PC-9 (cell line): Measurements from ENCODE around the gene MCMBP.

ENCODE experiments used
- EZH2 ChIP-seq: fragments of 200-600 bp; sonication (generic); IDR thresholded peaks from 2 replicates; pipeline ENCODE4 v1.8.0; 2017; ENCODE audit warnings: antibody characterized with exemption, low read depth
- TF ChIP-seq, protein P1 (sequence below): fragments of 200-600 bp; sonication (generic); conservative IDR thresholded peaks from 2 replicates; pipeline ENCODE4 v1.6.1; 2017; ENCODE audit warnings: mixed run types, antibody characterized with exemption, mild to moderate bottlenecking, moderate library complexity

DNA sequence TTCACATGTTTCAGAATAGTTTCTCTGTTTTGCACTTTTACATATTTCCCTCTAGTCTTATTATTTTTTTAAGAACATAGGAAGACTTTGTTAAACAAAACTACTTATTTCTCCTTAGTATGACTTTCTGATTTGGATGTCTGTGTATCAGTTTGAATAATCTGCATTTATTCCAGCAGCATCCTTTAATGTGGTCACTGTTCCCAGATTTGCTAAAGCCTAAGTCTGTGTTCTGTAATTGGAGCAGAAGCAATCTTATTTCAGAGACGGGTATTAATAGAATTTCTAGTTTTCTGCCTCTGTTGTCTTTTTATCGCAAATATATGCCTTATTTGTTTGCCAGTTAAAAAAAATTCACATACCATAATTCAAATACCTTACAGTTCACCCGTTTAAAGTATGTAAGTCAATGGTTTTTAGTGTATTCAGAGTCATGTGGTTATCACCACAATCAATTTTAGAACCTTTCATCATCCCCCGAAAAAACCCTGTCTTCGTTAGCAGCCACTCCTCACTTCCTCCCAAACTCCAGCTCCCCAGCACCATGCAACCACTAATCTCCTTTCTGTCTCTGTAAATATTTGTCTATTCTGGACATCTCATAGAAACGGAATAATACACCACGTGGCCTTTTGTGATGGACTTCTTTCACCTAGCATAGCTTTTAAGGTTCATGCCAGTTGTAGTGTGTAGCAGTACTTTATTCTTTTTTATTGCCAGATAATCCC is 88.1 kb downstream of the MCMBP start:
- TF ChIP-seq, protein P1, sequence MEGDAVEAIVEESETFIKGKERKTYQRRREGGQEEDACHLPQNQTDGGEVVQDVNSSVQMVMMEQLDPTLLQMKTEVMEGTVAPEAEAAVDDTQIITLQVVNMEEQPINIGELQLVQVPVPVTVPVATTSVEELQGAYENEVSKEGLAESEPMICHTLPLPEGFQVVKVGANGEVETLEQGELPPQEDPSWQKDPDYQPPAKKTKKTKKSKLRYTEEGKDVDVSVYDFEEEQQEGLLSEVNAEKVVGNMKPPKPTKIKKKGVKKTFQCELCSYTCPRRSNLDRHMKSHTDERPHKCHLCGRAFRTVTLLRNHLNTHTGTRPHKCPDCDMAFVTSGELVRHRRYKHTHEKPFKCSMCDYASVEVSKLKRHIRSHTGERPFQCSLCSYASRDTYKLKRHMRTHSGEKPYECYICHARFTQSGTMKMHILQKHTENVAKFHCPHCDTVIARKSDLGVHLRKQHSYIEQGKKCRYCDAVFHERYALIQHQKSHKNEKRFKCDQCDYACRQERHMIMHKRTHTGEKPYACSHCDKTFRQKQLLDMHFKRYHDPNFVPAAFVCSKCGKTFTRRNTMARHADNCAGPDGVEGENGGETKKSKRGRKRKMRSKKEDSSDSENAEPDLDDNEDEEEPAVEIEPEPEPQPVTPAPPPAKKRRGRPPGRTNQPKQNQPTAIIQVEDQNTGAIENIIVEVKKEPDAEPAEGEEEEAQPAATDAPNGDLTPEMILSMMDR, result no peak
- TF ChIP-seq EZH2, result no peak
